BJ (cell line): ENCODE data around the gene EPHB2. TPM values are rescaled to one million over a fixed set of nuclear protein-coding genes. Genes with fewer than 3 reads are reported as not detected.
"Not testable (repeated sequence)": the region's sequence is repeated elsewhere in the genome, so short reads cannot be mapped to it uniquely, and the experiment has no call there.

Source experiments
- CTCF ChIA-PET: fragments of 350-600 bp; formaldehyde crosslinking; extraction: SDS; loops from one replicate; lab custom pipeline; 2021; ENCODE audit warnings: antibody characterized with exemption, inconsistent platforms; lab: Yijun Ruan, JAX
- POLR2A ChIA-PET: fragments of 300-600 bp; sonication (Branson Sonifier 250); formaldehyde crosslinking; extraction: SDS; loops from one replicate; lab custom pipeline; 2021; ENCODE audit warnings: antibody characterized with exemption; lab: Charles Lee
- DNase-seq: peaks from one replicate; pipeline ENCODE4 v3.0.0-alpha.2; 2011; ENCODE audit warnings: low read depth
- H3K27me3 ChIP-seq: 2 replicates; pipeline ENCODE4 v1.6.0; 2011; ENCODE audit warnings: low read length; ENCODE audit not compliant: control insufficient read depth, insufficient read depth
- H3K36me3 ChIP-seq: 2 replicates; pipeline ENCODE4 v1.5.1; 2011; ENCODE audit warnings: low read length; ENCODE audit not compliant: control insufficient read depth, insufficient read depth
- H3K4me3 ChIP-seq: 2 replicates; pipeline ENCODE4 v1.5.1; 2011; ENCODE audit warnings: low read depth, mild to moderate bottlenecking, control low read depth, low read length
- CTCF ChIP-seq: IDR thresholded peaks from 2 replicates; pipeline ENCODE4 v1.5.1; 2011; ENCODE audit warnings: low read depth, mild to moderate bottlenecking, control low read depth, inconsistent platforms, low read length, moderate library complexity; ENCODE audit not compliant: insufficient read depth
- polyA plus RNA-seq: library from polyadenylated mRNA; depleted of rRNA; stranded (reverse); fragments of >200 nt; gene quantifications from 2 replicates; pipeline ENCODE4 v1.2.3, GENCODE V29; 2011

EPHB2 gene
- polyA plus RNA-seq, 1 experiment, result 8.7 TPM

- H3K4me3 ChIP-seq, result no peak overlapping the region
- TF ChIP-seq CTCF, result no peak
- H3K27me3 ChIP-seq, result no peaks in the 10 kb centered on the region
- POLR2A ChIA-PET, result no interaction called here
- DNase-seq, result no peak
- no peaks in the 10 kb centered on the region for H3K36me3 ChIP-seq
- CTCF ChIA-PET, result interaction anchor here (0.7 to 4.9 kb wide), 4 partner anchors 6 to 231 kb away, joined by 3 to 34 read pairs (median 5); no protein-coding TSS in a partner anchor
These were observed 10.7 kb upstream of the EPHB2 start for GRCh38 chr1:22699681-22700520.

- no peaks in the 10 kb centered on the region for H3K36me3 ChIP-seq
- ChIA-PET CTCF (interaction anchor here (1.0 to 8.3 kb wide), 15 partner anchors 9 to 483 kb away, joined by 3 to 182 read pairs (median 13); no protein-coding TSS in a partner anchor), POLR2A (no interaction called here)
- no peak overlapping the region for H3K4me3 ChIP-seq
- no peaks in the 10 kb centered on the region for H3K27me3 ChIP-seq
- no peak for DNase-seq
- no peak for TF ChIP-seq CTCF
These were observed 8.1 kb upstream of the EPHB2 start for GRCh38 chr1:22702296-22703085.

- Histone ChIP-seq H3K27me3 (0 out of 2 replicates have a peak, but pooled peaks cover 2% of the 10 kb centered on the region), H3K36me3 (no peaks in the 10 kb centered on the region), H3K4me3 (no peak overlapping the region)
- DNase-seq, result peak; percentile 17
- TF ChIP-seq CTCF, result peak; percentile 93
- ChIA-PET POLR2A (interaction anchor here (0.6 kb wide), 1 partner anchor 157 kb away, joined by 3 read pairs; no protein-coding TSS in a partner anchor), CTCF (interaction anchor here (0.6 to 8.3 kb wide), 61 partner anchors 8 to 950 kb away, joined by 3 to 182 read pairs (median 4); no protein-coding TSS in a partner anchor)
These were observed 6.1 kb upstream of the EPHB2 start for GRCh38 chr1:22704440-22705067.

GRCh38 chr1:22705586-22705985 is 5.1 kb upstream of the EPHB2 start:
- no peak for DNase-seq
- Histone ChIP-seq H3K36me3 (no peaks in the 10 kb centered on the region), H3K4me3 (no peak overlapping the region), H3K27me3 (0 out of 2 replicates have a peak, but pooled peaks cover 2% of the 10 kb centered on the region)
- TF ChIP-seq CTCF, result no peak
- ChIA-PET CTCF (interaction anchor here (0.7 to 8.3 kb wide), 20 partner anchors 11 to 259 kb away, joined by 3 to 182 read pairs (median 5); no protein-coding TSS in a partner anchor), POLR2A (no interaction called here)

GRCh38 chr1:22706100-22706499 is 4.5 kb upstream of the EPHB2 start:
- CTCF ChIA-PET, result interaction anchor here (1.6 to 8.3 kb wide), 6 partner anchors 32 to 224 kb away, joined by 3 to 182 read pairs (median 26); no protein-coding TSS in a partner anchor
- H3K36me3 ChIP-seq, POLR2A ChIA-PET: not testable (repeated sequence)

More at GRCh38 chr1:22706100-22706499, 4.5 kb upstream of the EPHB2 start:
- H3K4me3 ChIP-seq, DNase-seq, H3K27me3 ChIP-seq: not testable (repeated sequence)
